OCI-M2 (cell line): ENCODE results near the gene LIME1.

Experiments
- DNase-seq: peaks from one replicate; lab custom pipeline; 2025; ENCODE audit not compliant: unreplicated experiment; lab: John Stamatoyannopoulos, UW

LIME1 gene

DNA sequence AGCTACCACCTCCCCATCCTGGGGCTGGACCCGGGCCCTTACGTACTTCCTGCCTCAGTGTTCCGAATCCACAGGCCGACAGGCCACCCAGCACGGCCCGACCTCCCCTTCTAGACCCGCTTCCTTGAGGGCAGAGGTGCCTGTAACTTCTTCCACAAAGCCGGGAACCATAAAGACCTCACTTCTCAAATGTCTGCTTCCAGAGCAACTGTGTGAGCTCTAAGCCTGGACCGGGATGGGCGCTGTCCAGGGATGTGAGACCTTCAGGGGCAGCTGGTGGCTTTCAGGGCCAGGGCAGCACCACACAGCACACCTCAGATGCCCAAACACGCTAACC is 12.4 kb downstream of the LIME1 start:
- no peak for DNase-seq

DNA sequence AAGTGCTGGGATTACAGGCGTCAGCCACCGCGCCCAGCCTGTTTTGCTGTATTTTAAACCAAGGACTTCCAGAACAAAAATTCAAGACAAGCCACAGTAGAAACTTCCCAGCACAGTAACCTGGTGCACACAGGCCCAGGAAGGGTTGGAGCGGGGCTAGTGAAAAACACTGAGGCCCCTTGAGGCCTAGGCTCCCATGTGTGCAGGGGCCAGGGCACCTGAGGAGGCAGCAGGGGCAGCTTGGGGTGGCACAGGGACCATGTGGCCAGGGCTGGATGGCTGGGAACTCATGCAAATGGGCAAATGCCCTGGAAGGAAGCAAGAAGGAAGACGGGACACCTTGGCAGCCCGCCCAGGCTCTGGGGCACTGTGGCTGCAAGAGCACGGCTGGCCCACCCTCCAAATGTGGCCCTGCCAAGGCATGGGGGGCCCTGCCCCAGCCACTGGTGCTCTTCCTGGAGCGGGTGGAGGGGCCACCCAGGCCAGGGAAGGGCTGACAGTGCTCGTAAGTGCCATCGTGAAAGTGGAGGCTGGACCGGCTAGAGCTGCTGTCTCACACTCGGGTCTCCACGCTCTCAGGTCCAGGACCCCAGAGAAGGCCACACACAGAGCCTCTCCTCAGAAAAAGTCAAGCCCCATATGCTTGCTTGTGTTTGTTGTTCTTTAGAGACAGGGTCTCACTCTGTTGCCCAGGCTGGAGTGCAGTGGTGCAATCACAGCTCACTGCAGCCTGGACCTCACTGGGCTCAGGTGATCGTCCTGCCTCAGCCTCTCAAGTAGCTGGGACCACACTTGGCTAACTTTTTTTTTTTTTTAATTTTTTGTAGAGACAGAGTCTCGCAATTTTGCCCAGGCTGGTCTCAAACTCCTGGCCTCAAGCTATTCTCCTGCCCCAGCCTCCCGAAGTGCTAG is 13.4 kb downstream of the LIME1 start:
- no peak for DNase-seq

DNA sequence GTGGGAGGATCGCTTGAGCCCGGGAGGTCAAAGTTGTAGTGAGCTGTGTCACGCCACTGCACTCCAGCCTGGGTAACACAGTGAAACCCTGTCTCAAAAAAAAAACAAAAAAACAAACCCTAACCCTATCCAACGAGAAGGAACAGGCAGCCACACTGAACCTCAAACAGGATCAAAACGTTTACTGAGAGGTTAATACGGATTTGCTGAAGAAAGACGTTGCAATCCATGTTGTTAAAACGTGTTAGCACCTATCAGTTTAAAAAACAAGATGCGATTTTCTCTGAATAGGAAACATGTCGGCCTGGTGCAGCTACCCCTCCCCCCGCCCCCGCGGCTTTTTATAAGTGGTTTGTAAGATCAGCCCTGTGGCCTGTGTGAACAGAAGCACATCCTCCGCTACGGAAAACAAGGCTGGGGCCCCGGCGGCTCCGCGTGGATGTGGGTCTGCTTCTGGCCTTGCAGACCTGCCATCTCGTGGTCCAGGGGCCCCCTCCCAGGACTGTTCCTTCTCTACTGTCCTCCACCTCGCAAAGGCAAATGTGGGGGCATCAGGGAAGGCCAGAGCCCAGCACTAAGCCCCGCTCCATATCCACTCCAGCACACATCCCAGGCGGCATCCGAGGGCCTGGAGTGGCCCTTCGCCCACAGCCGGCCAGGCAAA is 14.5 kb downstream of the LIME1 start:
- DNase-seq, result no peak

DNA sequence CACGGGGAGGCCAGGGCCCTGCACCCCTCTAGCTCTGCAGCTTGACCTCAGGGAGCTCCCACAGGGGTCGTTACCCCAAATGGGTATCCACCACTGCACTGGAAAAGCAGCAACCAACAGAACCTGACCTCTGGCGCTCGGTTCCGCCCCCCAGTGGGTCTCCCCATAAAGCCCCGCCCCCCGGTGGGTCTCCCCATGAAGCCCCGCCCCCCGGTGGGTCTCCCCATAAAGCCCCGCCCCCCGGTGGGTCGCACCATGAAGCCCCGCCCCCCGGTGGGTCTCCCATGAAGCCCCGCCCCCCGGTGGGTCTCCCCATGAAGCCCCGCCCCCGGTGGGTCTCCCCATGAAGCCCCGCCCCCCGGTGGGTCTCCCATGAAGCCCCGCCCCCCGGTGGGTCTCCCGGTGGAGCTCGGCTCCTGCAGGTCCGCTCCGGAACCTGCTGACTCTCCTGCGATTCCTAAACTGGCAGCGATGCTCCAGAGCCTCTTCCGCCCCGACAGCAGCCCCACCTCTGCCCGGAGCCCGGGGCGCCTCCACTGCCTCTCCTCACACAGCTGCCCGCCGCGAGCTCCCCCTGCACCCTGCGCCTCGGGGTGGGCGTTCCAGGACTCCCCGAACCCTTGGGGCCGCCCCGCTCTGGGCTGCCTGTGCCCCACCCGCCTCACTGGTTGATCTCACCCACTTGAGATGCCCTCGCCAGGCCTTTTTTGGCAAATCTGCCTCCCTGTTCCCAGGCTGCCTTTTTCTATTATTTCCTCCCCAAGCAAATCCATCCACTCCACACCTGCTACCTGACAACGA is 15.2 kb downstream of the LIME1 start:
- DNase-seq, result no peak

DNA sequence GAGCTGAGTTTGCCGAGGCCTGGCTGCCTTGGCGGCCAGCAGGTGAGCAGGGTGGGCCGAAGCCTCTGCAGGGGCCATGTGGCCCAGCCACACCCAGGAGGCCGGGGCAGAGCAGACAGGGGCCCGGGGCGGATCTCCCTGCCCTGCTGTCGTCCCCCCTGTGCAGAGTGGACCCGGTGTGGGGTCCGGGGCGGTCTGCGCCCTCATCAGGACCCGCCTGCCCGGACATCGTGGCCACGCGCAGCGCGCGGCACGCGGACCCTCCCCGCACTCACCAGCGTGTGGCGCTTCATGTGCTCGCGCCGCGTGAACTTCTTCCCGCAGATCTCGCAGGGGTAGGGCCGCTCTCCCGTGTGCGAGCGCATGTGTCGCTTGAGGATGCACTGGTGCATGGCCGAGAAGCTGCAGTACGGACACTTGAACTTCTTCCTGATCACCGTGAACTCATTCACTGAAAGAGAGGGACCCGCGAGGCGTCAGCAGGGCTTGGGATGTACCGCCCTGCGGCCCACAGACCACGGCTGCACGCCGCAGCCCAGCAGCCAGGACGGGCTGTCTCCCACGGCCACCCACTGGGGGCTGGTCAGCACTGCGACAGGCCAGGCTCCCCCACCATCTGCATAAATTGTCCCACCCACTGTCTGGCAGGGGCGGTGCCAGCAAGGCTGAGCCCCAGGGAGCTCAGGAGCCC is 16.1 kb downstream of the LIME1 start:
- no peak for DNase-seq

DNA sequence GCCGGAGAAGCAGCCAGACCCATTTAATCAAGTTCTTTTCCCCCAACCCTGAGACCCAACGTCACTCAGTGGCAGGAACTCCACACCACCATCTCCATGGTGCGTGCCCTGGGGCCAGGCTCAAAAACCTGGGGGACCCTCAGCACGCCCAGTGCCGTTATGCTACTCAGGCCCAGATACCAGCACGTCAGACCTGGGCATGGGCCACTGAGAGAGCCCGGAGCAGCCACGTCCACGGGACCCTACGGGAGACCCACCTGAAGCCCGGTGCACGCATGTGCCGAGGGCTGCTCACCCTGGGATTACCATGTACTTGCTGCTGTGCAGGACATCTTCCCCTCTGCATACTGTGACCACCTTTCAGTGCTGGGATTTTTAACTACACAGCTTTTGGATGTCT is 16.9 kb downstream of the LIME1 start:
- DNase-seq, result no peak

DNA sequence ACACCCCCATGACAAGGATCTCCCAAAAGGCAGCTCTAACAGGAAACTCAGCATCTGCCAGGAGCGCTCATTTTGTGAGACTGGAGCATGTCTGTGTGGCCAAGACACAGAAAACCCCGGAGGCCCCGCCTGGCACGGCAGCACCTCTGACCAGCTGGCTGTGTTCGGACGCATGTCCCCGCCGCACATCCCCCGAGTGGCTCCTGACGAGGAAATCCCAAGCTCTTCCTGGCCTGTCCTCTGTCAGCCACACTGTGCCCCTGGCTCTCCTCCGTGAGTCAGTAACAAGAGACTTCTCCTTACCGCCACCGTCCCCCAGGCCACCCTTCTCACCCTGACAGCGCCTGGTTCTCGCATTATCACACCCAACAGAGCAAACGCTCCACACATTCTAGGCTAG is 17.5 kb downstream of the LIME1 start:
- DNase-seq, result no peak

DNA sequence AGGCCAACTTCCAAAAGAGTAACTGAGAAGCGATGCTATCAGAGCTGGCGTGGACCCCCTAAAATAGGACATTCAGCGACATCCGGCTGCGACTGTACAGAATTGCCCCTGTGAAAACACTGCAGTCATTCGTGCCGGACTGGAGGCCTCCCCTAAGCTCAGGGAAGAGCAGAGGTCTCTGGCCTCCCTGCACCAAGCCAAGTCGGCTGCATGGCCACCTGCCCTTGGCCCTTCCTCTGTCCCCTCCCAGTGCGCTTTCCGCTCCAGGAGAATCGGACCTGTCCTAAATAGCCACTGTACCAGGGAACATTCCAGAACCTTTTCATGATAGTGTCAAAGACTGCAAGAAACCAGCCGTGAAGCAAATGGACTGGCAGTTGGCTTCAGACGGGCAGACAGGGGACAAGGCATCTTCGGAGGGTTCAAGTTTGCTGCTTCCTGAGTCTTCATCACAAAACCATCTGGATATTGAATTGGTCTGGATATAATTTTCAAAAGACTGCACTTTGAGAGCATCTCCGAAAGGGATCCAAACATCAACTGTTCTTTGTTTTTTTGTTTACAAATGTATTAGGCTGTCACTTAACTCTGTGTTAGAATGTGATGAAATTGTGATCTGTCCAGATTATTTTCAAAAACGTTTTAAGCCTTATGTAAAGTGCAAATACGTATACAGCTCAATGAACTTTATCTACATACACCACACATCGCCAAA is 19.6 kb downstream of the LIME1 start:
- DNase-seq, result no peak

DNA sequence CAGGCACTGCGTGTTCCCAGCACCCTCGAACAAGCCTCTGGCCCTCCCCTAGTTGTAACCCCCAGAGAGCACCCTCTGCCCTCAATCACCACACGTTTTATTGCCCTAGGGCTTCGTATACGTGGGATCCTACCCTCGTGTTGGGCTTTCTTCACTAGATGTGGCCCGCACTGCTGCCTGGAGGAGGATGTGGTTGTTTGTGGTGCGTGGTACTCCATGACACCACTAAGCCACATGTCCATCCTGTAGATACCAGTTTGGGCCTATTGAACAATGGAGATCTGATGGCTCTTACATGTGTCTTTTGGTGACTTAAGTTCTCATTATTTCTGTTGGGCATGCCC is 20.2 kb downstream of the LIME1 start:
- no peak for DNase-seq

DNA sequence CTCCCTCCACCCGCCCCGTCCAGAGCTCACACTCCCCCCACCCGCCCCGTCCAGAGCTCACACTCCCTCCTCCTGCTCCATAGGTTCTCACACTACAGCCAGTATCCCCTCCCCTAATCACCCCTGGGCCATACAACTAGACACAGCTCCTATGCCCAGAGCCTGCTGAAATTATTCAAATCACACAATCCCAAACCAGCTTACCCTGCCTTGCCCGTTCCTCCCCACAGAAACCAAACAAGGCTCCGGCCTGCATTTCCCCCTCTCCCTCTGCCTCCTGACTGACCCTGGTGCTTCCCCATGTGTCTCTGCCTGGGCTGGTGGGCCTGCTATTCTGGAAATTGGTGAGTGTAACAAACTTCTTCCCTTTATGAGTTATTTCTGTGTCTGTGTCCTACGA is 21.7 kb downstream of the LIME1 start:
- DNase-seq, result no peak

DNA sequence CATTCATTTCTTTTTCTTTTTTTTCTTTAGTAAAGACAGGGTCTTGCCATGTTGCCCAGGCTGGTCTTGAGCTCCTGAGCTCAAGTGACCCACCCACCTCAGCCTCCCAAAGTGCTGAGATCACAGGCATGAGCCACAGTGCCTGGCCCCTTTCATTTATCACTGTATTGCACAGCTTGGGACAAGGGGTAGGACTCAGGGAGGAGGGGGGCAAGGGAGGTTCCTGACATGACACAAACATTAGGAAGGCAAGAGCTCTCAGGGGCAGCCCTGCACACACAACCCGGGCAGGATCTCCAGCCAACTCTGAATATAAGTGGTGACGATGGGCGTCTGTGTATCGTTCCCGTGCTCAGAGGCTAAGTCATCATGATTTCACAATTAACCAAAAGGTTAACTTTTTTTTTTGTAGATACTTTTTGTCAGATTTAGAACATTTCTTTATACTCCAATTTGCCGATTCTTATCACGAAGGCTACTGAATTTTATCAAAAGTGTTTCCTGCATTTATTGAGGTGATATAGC is 23.0 kb downstream of the LIME1 start:
- no peak for DNase-seq

DNA sequence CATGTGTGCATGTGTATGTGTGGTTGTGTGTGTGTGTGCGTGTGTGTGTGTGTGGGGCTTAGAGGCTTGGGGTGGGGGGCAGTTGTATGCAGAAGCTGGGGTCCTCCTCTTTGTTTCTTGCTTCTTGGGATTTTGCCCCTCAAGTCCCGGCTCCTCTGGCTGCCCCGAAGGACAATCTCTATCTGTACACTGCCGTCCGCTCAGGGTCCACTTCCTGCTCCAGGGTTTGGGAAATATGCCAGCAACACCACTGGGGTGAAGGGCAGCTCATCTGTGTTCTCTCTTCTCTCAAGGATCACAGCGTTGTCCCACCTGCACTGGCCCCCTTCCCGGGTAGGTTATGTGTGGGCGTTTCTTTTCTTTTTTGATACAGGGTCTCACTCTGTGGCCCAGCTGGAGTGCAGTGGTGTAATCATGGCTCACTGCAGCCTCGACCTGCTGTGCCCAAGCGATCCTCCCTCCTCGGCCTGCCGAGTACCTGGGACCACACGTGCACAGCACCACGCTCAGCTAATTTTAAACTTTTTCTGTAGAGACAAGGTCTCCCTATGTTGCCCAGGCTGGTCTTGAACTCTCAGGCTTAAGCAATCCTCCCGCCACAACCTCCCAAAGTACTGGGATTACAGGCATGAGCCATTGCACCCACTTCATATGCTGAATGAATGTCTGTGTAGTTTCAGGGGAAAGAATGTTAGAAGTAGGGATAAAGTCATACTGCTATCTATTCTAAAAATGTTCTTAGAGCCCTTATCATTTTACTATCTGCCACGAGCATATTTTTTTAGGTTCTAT is 28.8 kb downstream of the LIME1 start:
- no peak for DNase-seq

DNA sequence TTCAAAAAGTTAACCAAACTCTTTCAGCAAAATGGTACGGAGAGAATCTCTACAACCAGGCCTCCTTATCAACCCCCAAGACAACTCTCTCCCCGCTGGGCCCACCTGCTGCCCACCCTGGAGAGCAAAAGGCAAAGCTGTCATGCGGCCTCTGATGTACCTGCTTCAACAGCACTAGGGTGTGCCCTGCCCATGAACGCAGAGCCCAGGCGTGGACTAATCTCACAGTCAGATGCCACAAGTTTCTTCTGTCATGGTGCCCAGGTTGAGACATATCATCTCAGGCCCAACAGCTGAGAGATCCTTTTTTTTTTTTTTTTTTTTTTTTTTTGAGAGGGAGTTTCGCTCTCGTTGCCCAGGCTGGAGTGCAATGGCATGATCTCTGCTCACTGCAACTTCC is 29.4 kb downstream of the LIME1 start:
- DNase-seq, result no peak

DNA sequence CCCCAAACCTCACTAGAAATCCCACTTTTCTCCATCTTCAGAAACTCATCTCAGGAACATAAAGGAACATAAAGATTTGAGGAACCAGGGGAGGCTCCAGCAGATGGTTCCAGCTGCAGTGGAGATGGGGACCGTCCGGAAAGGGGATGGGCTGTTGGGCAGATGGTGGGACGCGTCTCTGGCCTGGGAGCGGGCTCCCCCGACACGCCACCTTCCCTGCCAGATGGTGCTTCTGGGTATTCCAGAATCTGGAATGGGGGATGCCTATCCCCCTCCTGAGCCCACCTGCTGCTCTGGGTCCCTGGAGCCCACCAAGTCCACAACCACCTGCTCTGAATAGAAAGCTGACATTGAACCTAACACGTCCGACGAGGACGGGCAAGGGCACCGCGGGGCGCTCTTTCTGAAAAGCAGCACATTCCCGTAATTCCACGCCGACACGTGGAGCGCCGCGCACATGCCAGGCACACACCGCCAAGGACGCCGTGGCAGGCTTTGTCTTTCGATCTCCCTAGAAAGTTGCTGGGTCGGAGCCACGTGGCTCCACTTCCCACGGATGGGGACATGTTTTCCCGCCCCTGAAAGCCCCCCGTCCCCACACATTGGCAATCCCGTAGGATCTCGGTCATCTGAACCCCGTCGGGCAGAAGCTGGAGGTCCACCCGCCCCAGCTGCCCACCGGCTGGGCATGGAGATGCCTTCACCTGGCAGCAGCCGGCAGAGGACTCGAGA is 30.4 kb downstream of the LIME1 start:
- no peak for DNase-seq

DNA sequence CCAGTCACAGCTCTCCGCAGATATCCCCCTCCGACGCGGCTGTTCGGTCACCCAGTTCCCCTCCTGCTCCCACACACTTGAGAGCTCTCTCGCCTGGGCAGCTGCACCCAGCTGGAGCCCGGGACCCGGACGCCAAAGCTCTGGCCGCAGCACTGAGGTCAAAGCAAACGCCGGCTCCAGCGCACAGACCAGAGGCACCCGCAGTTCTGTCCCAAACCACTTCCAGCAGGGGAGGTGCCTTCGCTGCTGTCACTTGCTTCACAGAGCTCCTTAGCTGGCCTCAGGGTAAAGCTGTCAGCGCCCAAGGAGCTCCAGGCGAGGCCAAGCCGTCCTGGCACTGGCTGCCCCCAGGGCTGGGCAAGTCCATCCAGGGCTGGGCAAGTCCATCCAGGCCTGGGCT is 31.0 kb downstream of the LIME1 start:
- DNase-seq, result no peak

DNA sequence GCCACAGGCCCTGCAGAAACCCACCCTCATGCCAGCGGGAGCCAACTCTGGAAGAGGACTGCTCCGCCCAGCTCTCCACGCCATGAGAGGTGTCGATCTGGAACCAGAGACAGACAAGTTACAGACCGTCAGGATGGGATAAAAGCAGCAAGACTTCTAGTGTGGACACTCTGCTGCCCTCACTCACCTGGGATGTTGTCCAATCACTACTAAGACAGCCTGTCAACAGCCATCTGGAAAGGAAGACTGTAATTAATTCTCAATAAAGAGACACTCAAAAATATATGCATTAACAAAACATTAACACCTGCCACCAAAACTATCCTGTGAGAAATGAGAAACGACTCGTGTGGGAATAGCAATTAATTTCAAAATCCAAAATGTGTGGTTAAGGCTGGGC is 31.4 kb downstream of the LIME1 start:
- no peak for DNase-seq

DNA sequence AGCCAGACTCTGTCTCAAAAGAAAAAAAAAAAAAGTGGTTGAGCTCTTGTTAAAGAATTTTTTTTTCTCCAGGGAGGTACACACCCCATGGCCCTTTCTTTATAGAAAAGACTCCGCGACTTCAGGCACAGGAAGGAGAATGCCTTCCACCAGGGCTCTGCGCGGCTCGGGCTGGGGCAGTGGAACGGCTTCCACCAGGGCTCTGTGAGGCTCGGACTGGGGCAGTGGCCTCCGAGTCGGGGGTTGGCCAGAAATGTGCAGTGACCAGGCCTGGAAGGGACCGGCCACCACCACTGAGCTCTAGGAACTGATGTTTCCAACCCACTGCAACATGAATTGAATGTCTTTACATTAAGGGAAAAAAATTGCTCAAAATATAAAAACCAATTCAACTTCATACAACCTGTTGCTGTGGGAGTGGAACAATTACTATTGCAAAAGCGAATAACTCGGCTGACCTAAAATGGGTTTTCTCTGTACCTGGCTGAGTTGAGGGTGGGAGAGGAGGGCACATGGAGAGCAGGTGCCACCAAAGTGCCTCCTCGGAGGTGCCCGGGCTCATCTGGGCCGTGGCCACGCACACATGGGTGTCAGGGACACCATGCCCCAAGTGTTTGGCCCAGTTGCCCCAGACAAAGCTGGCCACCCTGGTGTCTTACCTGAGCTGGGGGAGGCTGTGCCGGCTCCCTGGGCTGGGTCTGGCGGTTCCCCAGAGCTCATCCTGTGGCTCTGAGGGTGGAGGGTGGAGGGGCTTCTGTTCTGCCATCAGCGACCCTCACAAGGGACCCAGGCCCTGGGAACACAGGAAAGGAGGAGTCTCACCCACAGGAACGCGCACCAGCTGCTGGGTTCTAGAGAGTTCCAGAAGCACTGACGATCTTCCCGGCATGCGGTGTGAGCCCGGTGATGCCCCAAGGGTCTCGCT is 32.4 kb downstream of the LIME1 start:
- DNase-seq, result no peak

DNA sequence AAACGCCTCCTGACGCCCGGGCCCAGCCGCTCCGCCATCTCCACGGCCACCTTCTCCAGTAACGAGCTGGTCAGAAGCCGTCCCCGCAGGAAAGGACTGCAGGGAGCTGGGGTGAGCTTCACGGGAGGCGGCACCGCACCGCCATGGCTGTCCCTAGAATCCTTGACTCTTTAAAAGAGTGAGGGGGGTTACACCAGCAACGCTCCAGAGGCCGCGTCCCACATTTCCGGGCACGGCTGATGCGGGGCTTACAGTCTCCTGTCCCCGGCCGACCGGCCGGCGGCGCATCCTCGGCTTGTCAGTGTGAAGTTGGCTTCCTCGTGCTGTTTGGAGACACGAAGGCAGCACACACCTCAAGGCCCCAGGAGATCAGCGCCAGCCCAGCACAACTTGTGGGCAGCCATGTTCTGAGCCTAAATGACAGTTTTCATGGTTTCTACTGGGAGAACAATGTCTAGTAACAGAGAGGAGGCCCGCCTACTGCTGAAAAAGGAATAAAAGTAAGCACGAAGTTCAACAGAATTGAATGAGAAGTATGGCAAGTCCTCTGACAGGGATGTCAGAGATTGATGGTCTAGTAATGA is 33.5 kb downstream of the LIME1 start:
- DNase-seq, result no peak
